Neuronal stem cell (in vitro differentiated cells): ENCODE measurements around the gene TAF4.
A peak's percentile ranks its signal among the peaks of the same experiment; 100 is the strongest.
"Not testable (repeated sequence)": the region's sequence is repeated elsewhere in the genome, so short reads cannot be mapped to it uniquely, and the experiment has no call there.

Experiments
- DNase-seq: peaks from one replicate; pipeline ENCODE4 v3.0.0-alpha.2; 2013; ENCODE audit warnings: low spot score
- H2AFZ ChIP-seq: one replicate; pipeline ENCODE4 v1.6.1; 2013; ENCODE audit warnings: mild to moderate bottlenecking, low read length, inconsistent platforms
- H2AK5ac ChIP-seq: 2 replicates; pipeline ENCODE4 v1.6.1; 2013; ENCODE audit warnings: low read depth, mild to moderate bottlenecking, inconsistent platforms, low read length, moderate library complexity, mixed read lengths
- H2BK120ac ChIP-seq: 2 replicates; pipeline ENCODE4 v1.6.1; 2013; ENCODE audit warnings: low read depth, mild to moderate bottlenecking, inconsistent platforms, low read length, moderate library complexity, mixed read lengths
- H2BK12ac ChIP-seq: one replicate; pipeline ENCODE4 v1.6.1; 2013; ENCODE audit warnings: low read length, inconsistent platforms
- H2BK15ac ChIP-seq: 2 replicates; pipeline ENCODE4 v1.6.1; 2013; ENCODE audit warnings: mild to moderate bottlenecking, low read length, inconsistent platforms, mixed read lengths
- H2BK5ac ChIP-seq: one replicate; pipeline ENCODE4 v1.6.1; 2013; ENCODE audit warnings: inconsistent platforms, mild to moderate bottlenecking, low read length, moderate library complexity
- H3K14ac ChIP-seq: one replicate; pipeline ENCODE4 v1.6.1; 2013; ENCODE audit warnings: low read length, inconsistent platforms
- H3K18ac ChIP-seq: 2 replicates; pipeline ENCODE4 v1.6.1; 2013; ENCODE audit warnings: low read length, inconsistent platforms
- H3K23ac ChIP-seq: 2 replicates; pipeline ENCODE4 v1.6.1; 2013; ENCODE audit warnings: low read depth, mild to moderate bottlenecking, mixed read lengths, low read length, inconsistent platforms; ENCODE audit not compliant: poor library complexity
- H3K27ac ChIP-seq: replicated peaks from 3 replicates; pipeline ENCODE4 v1.5.1; 2013; ENCODE audit warnings: low read length, inconsistent platforms
- H3K27me3 ChIP-seq, 3 experiments: 2 replicates each; pipeline ENCODE4 v1.6.1; 2013; ENCODE audit warnings: low read length in 3 of 3, mild to moderate bottlenecking in 2 of 3, inconsistent platforms in 1 of 3, low read depth in 1 of 3, mixed read lengths in 1 of 3, moderate library complexity in 1 of 3; ENCODE audit not compliant: control insufficient read depth in 3 of 3, insufficient read depth in 3 of 3
- H3K36me3 ChIP-seq, 2 donors: replicated peaks in 1 of 2; 2 replicates each; pipeline ENCODE4 v1.6.1; 2013; ENCODE audit warnings: low read length in 2 of 2; ENCODE audit not compliant: control insufficient read depth in 2 of 2, insufficient read depth in 2 of 2
- H3K4ac ChIP-seq: 2 replicates; pipeline ENCODE4 v1.6.1; 2013; ENCODE audit warnings: inconsistent platforms, mild to moderate bottlenecking, low read length, moderate library complexity
- H3K4me1 ChIP-seq, 2 donors: 1 replicate in 1 of 2; 2 replicates in 1 of 2; pipeline ENCODE4 v1.6.1; 2013; ENCODE audit warnings: low read length in 2 of 2, low read depth in 1 of 2; ENCODE audit not compliant: control insufficient read depth in 2 of 2, insufficient read depth in 1 of 2
- H3K4me2 ChIP-seq: one replicate; pipeline ENCODE4 v1.6.1; 2013; ENCODE audit warnings: mild to moderate bottlenecking, low read length, inconsistent platforms; ENCODE audit not compliant: insufficient read depth, poor library complexity, severe bottlenecking
- H3K4me3 ChIP-seq, 2 donors: 2 replicates each; pipeline ENCODE4 v1.5.1; 2013; ENCODE audit warnings: low read length in 2 of 2, mild to moderate bottlenecking in 2 of 2, inconsistent platforms in 1 of 2, moderate library complexity in 1 of 2
- H3K79me1 ChIP-seq: one replicate; pipeline ENCODE4 v1.6.1; 2013; ENCODE audit warnings: low read depth, mild to moderate bottlenecking, inconsistent platforms, low read length, moderate library complexity
- H3K9ac ChIP-seq: one replicate; pipeline ENCODE4 v1.6.1; 2013; ENCODE audit warnings: mild to moderate bottlenecking, low read depth, low read length, inconsistent platforms; ENCODE audit not compliant: poor library complexity
- H3K9me3 ChIP-seq, 2 donors: replicated peaks in 1 of 2; 2 replicates each; pipeline versions ENCODE3 to v1.6.1; 2013; ENCODE audit warnings: low read length in 2 of 2, mild to moderate bottlenecking in 2 of 2, inconsistent platforms in 1 of 2, low read depth in 1 of 2, mixed read lengths in 1 of 2, moderate library complexity in 1 of 2; ENCODE audit not compliant: control insufficient read depth in 2 of 2, insufficient read depth in 1 of 2
- H4K8ac ChIP-seq: one replicate; pipeline ENCODE4 v1.6.1; 2013; ENCODE audit warnings: low read depth, mild to moderate bottlenecking, inconsistent platforms, low read length, moderate library complexity
- H4K91ac ChIP-seq: one replicate; pipeline ENCODE4 v1.6.1; 2013; ENCODE audit warnings: low read length, low read depth, mild to moderate bottlenecking, inconsistent platforms; ENCODE audit not compliant: poor library complexity
- WGBS, 2 donors: extraction: QIAGEN DNeasy Blood & Tissue Kit; methylation state at CpG; one replicate each; pipeline ENCODE4 v1.1.7; 2013; ENCODE audit warnings: missing lambda C conversion rate in 2 of 2, mixed read lengths in 1 of 2; ENCODE audit not compliant: insufficient read length in 2 of 2, insufficient replicate concordance in 1 of 2; ENCODE audit errors: extremely low coverage in 2 of 2; 5-methylcytosine and 5-hydroxymethylcytosine counted together

The TAF4 gene

GRCh38 chr20:61972636-61973508, 92.8 kb downstream of the TAF4 start:
- Histone ChIP-seq H3K9ac (peak overlapping the region; percentile 27), H3K27me3 (no peaks in the 10 kb centered on the region), H3K4me1 (peaks cover 2 to 15% of the 10 kb centered on the region in 2 donors), H3K9me3 (peaks cover 0 to 8% of the 10 kb centered on the region in 2 donors), H3K79me1 (peaks cover 9% of the 10 kb centered on the region), H2AFZ (no peak overlapping the region), H2BK5ac (no peak overlapping the region), H4K8ac (no peak overlapping the region), H2BK120ac (no peak overlapping the region), H3K4me2 (no peak overlapping the region), H3K4ac (no peak overlapping the region), H2BK12ac (peak overlapping the region; percentile 43), H4K91ac (no peak overlapping the region), H2BK15ac (no peak overlapping the region), H3K18ac (no peak overlapping the region), H3K27ac (no peak overlapping the region), H3K4me3 (peak overlapping the region in 1 of 2 donors; percentile 18), H3K23ac (no peak overlapping the region), H2AK5ac (no peak overlapping the region), H3K36me3 (peaks cover 17 to 54% of the 10 kb centered on the region in 2 donors), H3K14ac (no peak overlapping the region)
- WGBS, 2 donors, result no CpG with 5 or more reads among the region's 27 CpGs
- no peak for DNase-seq

DNA sequence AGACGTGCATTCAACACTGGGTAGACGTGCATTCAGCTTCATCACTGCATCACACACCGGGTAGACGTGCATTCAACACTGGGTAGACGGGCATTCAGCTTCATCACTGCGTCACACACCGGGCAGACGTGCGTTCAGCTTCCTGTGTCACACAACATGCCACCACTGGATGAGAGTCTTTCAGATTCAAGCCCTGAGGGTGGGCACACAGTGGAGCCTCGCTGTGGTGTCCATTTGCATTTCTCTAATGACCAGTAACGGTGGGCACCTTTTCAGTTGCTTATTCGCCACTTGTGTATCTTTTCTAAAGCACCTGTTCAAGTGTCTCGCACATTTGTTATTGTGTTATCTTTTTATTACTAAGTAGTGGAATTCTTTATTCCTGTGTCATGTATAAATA, 94.1 kb downstream of the TAF4 start:
- not testable (repeated sequence) for H2BK5ac ChIP-seq, H3K27ac ChIP-seq, H3K14ac ChIP-seq, H2BK15ac ChIP-seq, H3K27me3 ChIP-seq, H3K9me3 ChIP-seq, H3K79me1 ChIP-seq, H2BK12ac ChIP-seq, H3K4ac ChIP-seq, H2AFZ ChIP-seq, H2AK5ac ChIP-seq, H3K23ac ChIP-seq, H4K91ac ChIP-seq, H4K8ac ChIP-seq, H3K18ac ChIP-seq, DNase-seq, H3K4me2 ChIP-seq, H3K4me3 ChIP-seq, H2BK120ac ChIP-seq, H3K9ac ChIP-seq
- Histone ChIP-seq H3K36me3 (peaks cover 17 to 45% of the 10 kb centered on the region in 2 donors), H3K4me1 (peaks cover 2 to 12% of the 10 kb centered on the region in 2 donors)
- WGBS, 2 donors, result no CpG with 5 or more reads among the region's 13 CpGs

- Histone ChIP-seq H3K79me1 (no peaks in the 10 kb centered on the region), H3K4me3 (no peak overlapping the region), H4K91ac (no peak overlapping the region), H2AK5ac (no peak overlapping the region), H4K8ac (no peak overlapping the region), H3K27me3 (peaks cover 0 to under 1% (median 0%) of the 10 kb centered on the region in 3 experiments), H2BK15ac (no peak overlapping the region), H2BK12ac (no peak overlapping the region), H3K9ac (no peak overlapping the region), H2BK5ac (no peak overlapping the region), H3K4ac (no peak overlapping the region), H3K36me3 (peaks cover 17 to 39% of the 10 kb centered on the region in 2 donors), H3K27ac (no peak overlapping the region), H2AFZ (no peak overlapping the region), H3K4me1 (peaks cover 0 to 5% of the 10 kb centered on the region in 2 donors), H2BK120ac (no peak overlapping the region), H3K23ac (no peak overlapping the region), H3K9me3 (peaks cover 0 to 8% of the 10 kb centered on the region in 2 donors), H3K18ac (no peak overlapping the region), H3K4me2 (no peak overlapping the region), H3K14ac (no peak overlapping the region)
- WGBS, 2 donors, result no CpG with 5 or more reads among the region's 14 CpGs
- no peak for DNase-seq
Measured at GRCh38 chr20:61970357-61970756, 95.3 kb downstream of the TAF4 start.

- WGBS, 2 donors, result no CpG with 5 or more reads among the region's 27 CpGs
Measured at GRCh38 chr20:61969806-61970205, 95.9 kb downstream of the TAF4 start.

More at GRCh38 chr20:61969806-61970205, 95.9 kb downstream of the TAF4 start:
- Histone ChIP-seq H2AFZ (no peak overlapping the region), H3K9ac (no peak overlapping the region), H3K27me3 (peaks cover 0 to 6% (median 0%) of the 10 kb centered on the region in 3 experiments), H3K79me1 (no peaks in the 10 kb centered on the region), H4K8ac (no peak overlapping the region), H2AK5ac (no peak overlapping the region), H2BK15ac (no peak overlapping the region), H3K4me3 (no peak overlapping the region), H3K4me2 (no peak overlapping the region), H3K23ac (no peak overlapping the region), H2BK120ac (no peak overlapping the region), H3K14ac (no peak overlapping the region), H3K36me3 (peaks cover 17 to 34% of the 10 kb centered on the region in 2 donors), H3K4ac (no peak overlapping the region), H2BK5ac (no peak overlapping the region), H3K4me1 (peaks cover 0 to 6% of the 10 kb centered on the region in 2 donors), H4K91ac (no peak overlapping the region), H3K18ac (no peak overlapping the region), H2BK12ac (no peak overlapping the region), H3K9me3 (peaks cover 0 to 8% of the 10 kb centered on the region in 2 donors), H3K27ac (no peak overlapping the region)
- DNase-seq, result no peak
